H1 (cell line): ENCODE measurements around the gene CCDC83. TPM values are rescaled to one million over a fixed set of nuclear protein-coding genes. Genes with fewer than 3 reads are reported as not detected.

Experiments
- CEBPB ChIP-seq: IDR thresholded peaks from 2 replicates; pipeline ENCODE4 v1.6.1; 2012; ENCODE audit warnings: low read depth, low read length
- CHD7 ChIP-seq: fragments of 300-600 bp; sonication (generic); IDR thresholded peaks from 2 replicates; pipeline ENCODE4 v1.7.1; 2012; ENCODE audit warnings: low read length, moderate library complexity, mild to moderate bottlenecking, inconsistent platforms; ENCODE audit not compliant: insufficient replicate concordance
- KDM4A ChIP-seq: IDR thresholded peaks from one replicate; pipeline ENCODE4 v1.7.1; 2012; ENCODE audit warnings: low read depth, mild to moderate bottlenecking, moderate library complexity, low read length, inconsistent platforms; ENCODE audit not compliant: severe bottlenecking
- SIX5 ChIP-seq: IDR thresholded peaks from 2 replicates; pipeline ENCODE4 v1.6.1; 2011; ENCODE audit warnings: mild to moderate bottlenecking, low read depth, low read length
- SP1 ChIP-seq: IDR thresholded peaks from 2 replicates; pipeline ENCODE4 v1.6.1; 2011; ENCODE audit warnings: low read depth, low read length
- SP2 ChIP-seq: IDR thresholded peaks from 2 replicates; pipeline ENCODE4 v1.6.1; 2012; ENCODE audit warnings: mild to moderate bottlenecking, low read length, inconsistent platforms
- SP4 ChIP-seq: IDR thresholded peaks from 2 replicates; pipeline ENCODE4 v1.6.1; 2012; ENCODE audit warnings: low read length, inconsistent platforms
- TAF1 ChIP-seq: IDR thresholded peaks from 2 replicates; pipeline ENCODE4 v1.6.1; 2011; ENCODE audit warnings: mild to moderate bottlenecking, low read depth, low read length
- polyA plus RNA-seq, 7 experiments: library from polyadenylated mRNA; depleted of rRNA in 3 of 7; stranded (reverse) in 5 of 7; unstranded in 2 of 7; fragments of >200 nt in 5 of 7; fragments of 200-250 nt in 2 of 7; gene quantifications; 1 replicate in 5 of 7; 2 replicates in 1 of 7; 4 replicates in 1 of 7; pipeline versions ENCODE4 v1.2.1 to v1.2.3, GENCODE V29; 2011 to 2013; ENCODE audit warnings: missing spikeins in 2 of 7, mixed read lengths in 2 of 7
- total RNA-seq: library from RNA; stranded (reverse); fragmentation: NEBNext Ultra II Directional; extraction: Animal tissue kit (Norgen Biotek cat#: 25700); gene quantifications from 2 replicates; pipeline ENCODE4 v1.2.1, GENCODE V29; 2021

CCDC83 gene
- total and polyA plus RNA-seq, 2 of the 8 experiments (the other 6 are each of a cell fraction or from before 2014, with no cell fraction given), result not detected

- TF ChIP-seq CHD7 (no peak), TAF1 (no peak), SP1 (no peak), CEBPB (no peak), SIX5 (no peak), KDM4A (no peak), SP2 (no peak), SP4 (no peak)
Observed at GRCh38 chr11:85825616-85826015, 29.6 kb upstream of the CCDC83 start (continued).
